CD4-positive, alpha-beta T cell treated with Interleukin-6 at 100 ng/mL for 8 hours (primary cell): Measurements from ENCODE around the gene NOD1.
"Not testable (repeated sequence)": the region's sequence is repeated elsewhere in the genome, so short reads cannot be mapped to it uniquely, and the experiment has no call there.

Source experiments
- DNase-seq: peaks from one replicate; pipeline ENCODE4 v3.0.0-alpha.2; 2020; ENCODE audit warnings: mixed read lengths, low spot score

Gene NOD1

DNA sequence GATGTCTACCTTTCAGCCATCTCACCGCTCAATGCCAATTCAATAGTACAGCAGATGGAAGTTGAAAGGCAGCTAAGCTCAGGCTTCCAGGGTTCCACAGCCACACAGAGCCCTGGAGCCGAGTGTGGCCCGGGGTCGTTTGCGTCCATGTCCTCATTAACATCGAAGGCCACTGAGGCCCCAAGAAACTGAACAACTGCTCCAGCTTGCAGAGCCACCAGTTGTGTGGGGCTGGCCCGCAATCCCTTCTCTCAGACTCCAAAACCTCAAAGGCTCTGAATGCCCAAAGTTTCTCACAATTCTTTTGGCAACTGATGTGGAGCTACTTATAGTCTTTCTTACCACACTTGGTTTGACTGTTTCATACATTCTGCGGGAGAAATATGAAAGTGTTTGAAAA, 31.1 kb downstream of the NOD1 start:
- DNase-seq, result no peak

DNA sequence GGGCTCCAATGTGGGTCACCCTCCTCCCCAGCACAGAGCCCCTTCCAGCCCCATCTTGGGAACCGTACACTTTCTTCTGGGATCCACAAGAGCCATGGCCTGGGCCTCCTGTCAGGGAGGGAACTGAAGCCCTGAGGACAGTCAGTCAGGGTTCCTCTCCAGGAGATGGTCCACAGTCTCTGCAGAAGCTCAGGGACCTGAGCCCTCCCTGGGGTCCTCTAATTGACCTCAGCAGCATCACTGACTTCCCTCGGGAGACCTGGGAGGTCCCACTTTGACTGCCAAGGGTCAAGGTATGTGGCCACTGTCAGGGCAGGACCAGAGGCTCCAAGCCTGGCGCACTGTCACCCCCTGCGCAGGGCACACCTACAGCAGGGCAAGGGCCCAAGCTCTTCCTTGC, 32.3 kb downstream of the NOD1 start:
- no peak for DNase-seq

DNA sequence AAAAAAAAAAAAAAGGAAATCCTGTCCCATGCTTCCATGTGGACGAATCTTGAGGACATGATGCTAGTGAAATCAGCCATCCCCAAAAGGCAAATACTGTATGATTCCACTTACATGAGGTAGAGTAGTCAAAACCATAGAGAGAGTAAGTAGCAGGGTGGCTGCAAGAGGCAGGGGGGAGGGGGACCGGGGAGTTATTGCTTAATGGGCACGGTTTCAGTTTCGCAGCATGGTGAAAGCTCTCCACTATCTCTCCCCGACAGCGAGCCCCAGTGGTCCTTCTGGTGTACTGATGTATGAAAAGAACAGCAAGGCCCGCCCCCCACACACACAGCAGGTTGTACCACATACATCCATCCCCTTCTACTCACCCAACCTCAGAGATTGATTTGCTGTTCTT, 32.8 kb downstream of the NOD1 start:
- DNase-seq, result peak; percentile 65

DNA sequence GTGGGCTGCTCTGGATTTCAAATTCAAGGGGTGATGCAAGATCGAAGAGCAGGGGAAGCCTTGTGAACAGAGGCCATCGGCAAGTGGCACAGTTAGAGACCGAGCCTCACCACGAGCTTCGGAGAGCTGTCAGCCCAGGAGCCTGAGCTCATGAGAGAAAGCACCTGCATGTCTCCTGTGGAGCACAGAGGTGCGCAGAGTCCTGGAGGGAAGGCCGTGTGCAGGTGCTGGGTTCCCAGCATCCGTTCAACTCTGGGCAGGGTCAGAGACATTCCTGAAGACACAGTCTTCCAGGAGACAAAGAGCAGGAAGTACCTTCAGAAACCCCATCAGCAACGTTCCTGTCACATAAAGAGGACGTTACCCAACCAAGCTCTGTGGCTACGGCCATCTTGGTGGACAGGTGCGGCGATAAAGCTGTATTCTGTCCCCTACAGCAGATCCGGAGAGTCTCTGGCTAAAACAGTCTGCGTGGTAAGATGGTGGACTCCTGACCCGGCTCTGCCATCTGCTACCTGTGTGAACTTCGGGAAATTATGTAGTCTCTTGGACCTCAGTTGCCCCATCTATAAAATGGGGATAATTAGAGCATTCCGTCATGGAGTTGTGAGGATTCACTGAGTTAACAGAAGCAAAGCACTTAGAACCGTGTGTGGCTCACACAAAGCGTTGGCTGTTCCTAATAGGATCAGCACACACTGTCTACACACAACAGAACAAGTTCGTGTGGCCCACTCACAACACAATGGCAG, 40.6 kb downstream of the NOD1 start:
- no peak for DNase-seq

DNA sequence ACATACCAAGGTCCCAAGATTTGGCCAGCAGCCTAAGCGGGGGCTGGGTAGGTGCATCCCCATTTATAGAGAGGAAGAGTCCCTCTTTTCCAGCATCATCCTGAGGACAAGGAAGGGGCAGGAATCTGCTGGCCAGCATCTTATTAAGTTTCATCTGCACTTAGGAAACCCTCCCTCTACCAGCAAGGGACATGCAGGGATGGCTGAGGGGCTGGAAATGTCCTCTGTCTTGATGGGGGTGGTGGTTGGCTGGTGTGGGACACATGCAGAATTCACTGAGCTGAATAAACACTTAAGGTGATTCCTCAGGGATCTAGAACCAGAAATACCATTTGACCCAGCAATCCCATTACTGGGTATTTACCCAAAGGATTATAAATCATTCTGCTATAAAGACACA, 42.1 kb downstream of the NOD1 start:
- no peak for DNase-seq

- DNase-seq, result no peak
These were observed 42.5 kb downstream of the NOD1 start for GRCh38 chr7:30436046-30436445.

- DNase-seq, result no peak
These were observed 44.3 kb downstream of the NOD1 start for GRCh38 chr7:30434140-30434799.

DNA sequence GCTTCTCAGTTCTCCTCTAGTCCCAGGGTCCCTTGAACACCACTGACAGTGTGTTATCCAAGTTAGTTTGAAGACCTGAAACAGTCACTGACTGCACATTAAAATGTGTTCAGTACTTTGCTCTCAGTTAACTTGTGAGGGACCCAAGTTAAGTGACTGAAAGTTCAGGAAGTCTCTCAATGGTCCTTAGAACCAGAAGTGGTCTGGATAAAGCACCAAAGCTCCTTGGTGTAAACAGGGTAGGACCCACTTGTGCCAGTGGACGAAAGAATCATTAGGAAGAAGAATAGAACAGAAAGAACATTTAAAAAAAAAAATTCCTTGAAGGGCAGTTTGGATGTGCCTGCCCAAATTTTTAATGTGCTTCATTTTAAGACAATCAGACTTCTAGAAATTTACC, 45.1 kb downstream of the NOD1 start:
- no peak for DNase-seq

GRCh38 chr7:30433082-30433481, 45.5 kb downstream of the NOD1 start:
- DNase-seq, result no peak

GRCh38 chr7:30430777-30431176, 47.8 kb downstream of the NOD1 start:
- no peak for DNase-seq

- DNase-seq, result no peak
These were observed 48.3 kb downstream of the NOD1 start for GRCh38 chr7:30430276-30430675.

DNA sequence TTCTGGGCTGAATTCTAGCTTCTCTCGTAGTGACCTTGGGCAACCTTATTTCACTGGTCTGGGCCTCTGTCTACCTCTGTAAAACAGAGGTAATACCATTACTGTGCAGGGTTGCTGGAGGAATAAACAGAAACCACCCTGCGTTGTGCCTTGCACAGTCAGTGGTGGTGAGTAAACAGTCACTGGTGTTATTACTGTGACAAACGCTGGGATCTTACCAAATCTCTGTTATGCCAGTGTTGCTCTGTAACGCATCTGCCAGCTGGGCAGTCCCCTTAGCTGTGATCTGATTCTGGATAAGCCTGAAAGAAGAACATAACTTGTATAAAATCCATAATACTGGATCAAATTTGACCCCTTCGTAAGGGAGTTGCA, 49.4 kb downstream of the NOD1 start:
- no peak for DNase-seq

DNA sequence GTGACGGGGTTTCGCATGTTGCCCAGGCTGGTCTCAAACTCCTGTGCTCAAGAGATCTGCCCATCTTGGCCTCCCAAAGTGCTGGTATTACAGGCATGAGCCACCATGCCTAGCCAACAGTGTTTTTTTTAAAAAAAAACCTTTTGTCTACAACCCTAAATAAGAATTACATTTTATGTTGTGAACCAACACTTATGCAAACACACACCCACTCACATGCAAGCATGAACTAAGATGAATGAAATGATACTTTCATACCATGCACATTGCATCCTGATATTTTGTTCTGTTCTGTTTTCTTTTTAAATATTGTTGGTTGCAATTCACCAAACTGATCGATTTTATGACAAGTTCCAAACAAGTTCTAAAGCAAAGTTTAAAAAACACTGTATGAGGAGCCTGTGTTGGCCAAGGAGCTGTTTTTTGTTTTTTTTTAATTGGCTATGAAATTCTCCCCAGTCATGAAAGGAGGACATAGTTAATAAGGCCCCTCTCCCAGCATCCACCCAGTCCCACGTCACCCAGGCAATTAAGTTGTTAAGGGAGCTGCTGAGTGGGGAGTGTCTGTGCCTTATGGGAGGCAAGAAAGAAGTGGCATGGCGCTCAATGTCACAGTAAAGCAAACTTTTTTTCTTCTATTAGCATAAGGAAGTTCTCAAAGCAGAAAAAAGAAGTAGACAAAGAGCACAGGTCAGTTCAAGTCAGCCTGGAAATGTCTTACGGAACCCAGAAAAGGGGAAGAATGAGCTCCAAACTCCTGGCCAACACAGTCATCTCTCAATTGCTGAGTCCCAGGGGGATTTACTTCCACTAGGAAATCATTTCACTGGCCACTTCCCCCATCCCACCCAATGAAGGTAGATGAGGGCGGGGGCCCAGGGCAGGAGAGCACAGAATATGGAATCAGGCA, 50.1 kb downstream of the NOD1 start:
- no peak for DNase-seq

GRCh38 chr7:30427296-30428070, 51.1 kb downstream of the NOD1 start:
- DNase-seq, result no peak

DNA sequence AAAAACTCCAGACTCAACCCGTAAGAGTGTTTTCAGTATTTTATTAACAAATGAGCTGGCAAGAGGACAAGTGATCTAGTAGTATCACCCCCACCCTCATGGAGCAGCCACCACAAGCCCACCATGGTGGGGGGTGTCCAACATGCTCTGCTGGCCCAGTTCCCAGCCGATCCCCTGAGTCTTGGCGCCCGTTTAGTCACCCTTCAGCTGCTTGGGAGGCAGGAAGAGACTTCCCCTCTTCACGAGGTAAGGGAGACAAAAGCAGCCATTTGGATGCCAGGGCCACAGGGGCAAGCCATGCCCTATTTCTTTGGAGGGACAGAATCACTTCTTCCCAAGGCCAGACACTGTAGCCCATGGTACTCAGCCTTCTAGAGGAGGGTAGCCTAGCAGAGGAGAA, 54.1 kb downstream of the NOD1 start:
- no peak for DNase-seq

DNA sequence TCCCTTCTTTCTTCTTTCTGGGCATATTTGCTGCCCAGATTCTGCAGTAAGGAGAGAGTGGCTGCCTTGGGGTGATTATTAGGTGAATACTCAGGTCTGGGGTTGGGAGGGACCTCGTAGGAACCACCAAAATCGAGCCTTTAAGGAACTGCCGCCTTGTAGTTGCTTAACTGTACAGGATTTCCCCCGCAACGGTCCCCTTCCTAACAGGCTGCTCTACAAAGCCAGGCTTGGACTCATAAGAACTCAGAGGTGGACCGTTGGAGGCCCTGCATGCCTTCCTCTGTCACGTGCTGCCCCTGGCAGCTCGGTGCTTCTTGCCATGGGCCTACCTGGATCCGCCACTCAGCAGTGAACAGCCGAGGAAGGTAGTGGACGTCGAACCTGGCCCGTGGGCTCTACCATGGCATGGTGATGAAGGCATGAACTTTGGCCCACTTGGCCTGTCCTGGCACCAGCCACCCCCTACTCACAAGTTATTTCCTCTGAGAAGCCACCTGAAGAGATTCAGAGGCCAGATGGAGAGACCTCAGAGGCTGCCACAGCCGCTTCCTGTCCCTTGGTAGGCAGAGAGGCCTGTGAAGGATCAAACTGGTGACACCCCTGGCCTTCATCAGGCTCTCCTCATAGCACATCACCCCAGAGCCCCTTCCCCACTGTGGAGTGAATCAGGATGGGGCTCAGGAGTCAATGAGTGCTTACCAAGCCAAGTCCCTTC, 54.6 kb downstream of the NOD1 start:
- no peak for DNase-seq

GRCh38 chr7:30422922-30423321, 55.7 kb downstream of the NOD1 start:
- no peak for DNase-seq

- no peak for DNase-seq
These were observed 56.9 kb downstream of the NOD1 start for GRCh38 chr7:30421647-30422196.

DNA sequence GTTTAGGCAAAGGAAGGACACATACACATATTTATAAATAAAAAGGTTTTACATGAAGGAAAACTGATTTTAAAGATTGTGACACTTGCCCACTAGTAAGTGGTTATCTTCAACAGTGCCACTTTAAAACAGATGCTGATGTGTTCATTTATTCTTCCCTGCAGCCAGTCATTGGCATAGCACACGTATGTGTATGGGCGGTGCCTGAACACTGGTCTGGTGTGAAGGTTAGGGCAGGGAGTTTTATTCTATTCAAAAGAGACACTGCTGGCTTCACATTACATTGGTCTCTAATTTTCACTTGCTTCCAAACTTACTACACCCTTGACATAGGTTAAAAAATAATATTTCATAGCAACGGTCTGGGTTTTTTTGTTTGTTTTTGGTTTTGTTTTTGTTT, 57.9 kb downstream of the NOD1 start:
- no peak for DNase-seq

- not testable (repeated sequence) for DNase-seq
These were observed 58.5 kb downstream of the NOD1 start for GRCh38 chr7:30420080-30420479.

GRCh38 chr7:30413864-30414263, 64.7 kb downstream of the NOD1 start:
- DNase-seq, result no peak
